ENCODE data around the gene TEX101.

GRCh38 chr19:43462785-43463380 is 48.2 kb downstream of the TEX101 start:
- TF ChIP-seq CTCF (IDR thresholded peaks at IDR 0.05) = no peak
- no peak for TF ChIP-seq POLR2A (IDR thresholded peaks at IDR 0.05)
- peak in 1 of 3 donors; percentile 26 for TF ChIP-seq POLR2AphosphoS5 (IDR thresholded peaks at IDR 0.05)
